Skin of body (tissue), 3 donors: ENCODE measurements around the gene ANXA7. TPM values are rescaled to one million over a fixed set of nuclear protein-coding genes. Genes with fewer than 3 reads are reported as not detected.
"Not testable (repeated sequence)": the region's sequence is repeated elsewhere in the genome, so short reads cannot be mapped to it uniquely, and the experiment has no call there.

ENCODE experiments used
- DNase-seq: peaks from one replicate; lab custom pipeline; 2025; lab: John Stamatoyannopoulos, UW
- small RNA-seq: library from RNA; depleted of rRNA; stranded (forward); fragments of <200 nt; gene quantifications from one replicate; pipeline ENCODE3, GENCODE V24; 2014; ENCODE audit warnings: low replicate concordance
- total RNA-seq: library from RNA; depleted of rRNA; stranded (reverse); fragments of >200 nt; gene quantifications from one replicate; pipeline ENCODE4 v1.2.3, GENCODE V29; 2014

Gene ANXA7
- total RNA-seq, 1 donor from 2014 or later: 47.4 TPM

- DNase-seq: no peak
Observed at GRCh38 chr10:73339436-73339835, 74.4 kb downstream of the ANXA7 start.

GRCh38 chr10:73338801-73339368 lies 75.0 kb downstream of the ANXA7 start:
- no peak for DNase-seq

GRCh38 chr10:73333202-73333601 lies 80.7 kb downstream of the ANXA7 start:
- DNase-seq: no peak

- DNase-seq: no peak
Observed at GRCh38 chr10:73332379-73332778, 81.5 kb downstream of the ANXA7 start.

GRCh38 chr10:73328523-73328922 lies 85.3 kb downstream of the ANXA7 start:
- not testable (repeated sequence) for DNase-seq

DNA sequence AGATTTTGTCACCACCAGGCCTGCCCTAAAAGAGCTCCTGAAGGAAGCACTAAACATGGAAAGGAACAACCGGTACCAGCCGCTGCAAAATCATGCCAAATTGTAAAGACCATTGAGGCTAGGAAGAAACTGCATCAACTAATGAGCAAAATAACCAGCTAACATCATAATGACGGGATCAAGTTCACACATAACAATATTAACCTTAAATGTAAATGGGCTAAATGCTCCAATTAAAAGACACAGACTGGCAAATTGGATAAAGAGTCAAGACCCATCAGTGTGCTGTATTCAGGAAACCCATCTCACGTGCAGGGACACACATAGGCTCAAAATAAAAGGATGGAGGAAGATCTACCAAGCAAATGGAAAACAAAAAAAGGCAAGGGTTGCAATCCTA lies 88.6 kb downstream of the ANXA7 start:
- DNase-seq: not testable (repeated sequence)

Small RNAs within 50 kb of the gene (small RNA-seq; reads per million reads assigned to genes)
- not detected for gene RF00019

Other genes with a start within 250 kb of the ANXA7 start
- gene ECD, start 246.1 kb downstream of the ANXA7 start, total RNA-seq: 25.8 TPM
- 25.6 TPM for gene FAM149B1, start 245.9 kb downstream of the ANXA7 start, total RNA-seq
- gene DNAJC9, start 166.8 kb downstream of the ANXA7 start, total RNA-seq: 17.2 TPM
- gene MRPS16, start 161.4 kb downstream of the ANXA7 start, total RNA-seq: 35.4 TPM
- 3.4 TPM for gene CFAP70, start 55.2 kb downstream of the ANXA7 start, total RNA-seq
- gene MSS51, start 19.5 kb upstream of the ANXA7 start, total RNA-seq: 9.1 TPM
- gene PPP3CB, start 82.0 kb upstream of the ANXA7 start, total RNA-seq: 61.3 TPM
- 34.8 TPM for gene USP54, start 177.3 kb upstream of the ANXA7 start, total RNA-seq
- gene MYOZ1, start 227.4 kb upstream of the ANXA7 start, total RNA-seq: 122 TPM
- 2.8 TPM for gene SYNPO2L, start 242.0 kb upstream of the ANXA7 start, total RNA-seq